SW 1271 (cell line): ENCODE results near the gene BBS12.
"Not testable (repeated sequence)": the region's sequence is repeated elsewhere in the genome, so short reads cannot be mapped to it uniquely, and the experiment has no call there.

Experiments
- DNase-seq, 2 experiments: peaks; one replicate each; lab custom pipeline; 2025; lab: John Stamatoyannopoulos, UW

BBS12 gene

GRCh38 chr4:122765692-122766352 lies 33.3 kb downstream of the BBS12 start:
- DNase-seq, result no peak

- DNase-seq, result no peak
These were observed 33.8 kb downstream of the BBS12 start for GRCh38 chr4:122766353-122766705.

- no peak for DNase-seq
These were observed 34.4 kb downstream of the BBS12 start for GRCh38 chr4:122766950-122767349.

- no peak for DNase-seq
These were observed 39.2 kb downstream of the BBS12 start for GRCh38 chr4:122771724-122772123.

GRCh38 chr4:122772311-122772710 lies 39.8 kb downstream of the BBS12 start:
- no peak for DNase-seq

- no peak for DNase-seq
These were observed 40.5 kb downstream of the BBS12 start for GRCh38 chr4:122772986-122773385.

GRCh38 chr4:122775039-122775438 lies 42.5 kb downstream of the BBS12 start:
- DNase-seq, result no peak

- no peak for DNase-seq
These were observed 43.7 kb downstream of the BBS12 start for GRCh38 chr4:122775987-122776836.

GRCh38 chr4:122776916-122777315 lies 44.4 kb downstream of the BBS12 start:
- DNase-seq, result no peak

- no peak for DNase-seq
These were observed 45.6 kb downstream of the BBS12 start for GRCh38 chr4:122777846-122778673.

- DNase-seq, result no peak
These were observed 49.0 kb downstream of the BBS12 start for GRCh38 chr4:122781486-122781885.

- DNase-seq, result peak; percentile 64 to 89
These were observed 51.1 kb downstream of the BBS12 start for GRCh38 chr4:122783301-122784215.

- no peak for DNase-seq
These were observed 51.8 kb downstream of the BBS12 start for GRCh38 chr4:122784261-122784660.

- DNase-seq, result no peak
These were observed 52.6 kb downstream of the BBS12 start for GRCh38 chr4:122785099-122785498.

- not testable (repeated sequence) for DNase-seq
These were observed 53.8 kb downstream of the BBS12 start for GRCh38 chr4:122786296-122786695.

- not testable (repeated sequence) for DNase-seq
These were observed 54.4 kb downstream of the BBS12 start for GRCh38 chr4:122786920-122787319.

- no peak for DNase-seq
These were observed 55.4 kb downstream of the BBS12 start for GRCh38 chr4:122787940-122788339.

GRCh38 chr4:122788935-122789334 lies 56.4 kb downstream of the BBS12 start:
- DNase-seq, result no peak

- DNase-seq, result no peak
These were observed 61.3 kb downstream of the BBS12 start for GRCh38 chr4:122793811-122794210.
